GM21360 (cell line): Measurements from ENCODE around the gene E2F1.

ENCODE experiments used
- ATAC-seq: cut with Tn5 transposase; IDR thresholded peaks from one replicate; pipeline ENCODE4 v1.9.1; 2021; ENCODE audit warnings: mild to moderate bottlenecking, moderate library complexity; ENCODE audit not compliant: unreplicated experiment

The E2F1 gene

GRCh38 chr20:33673114-33673409, 13.1 kb downstream of the E2F1 start:
- no peak for ATAC-seq

GRCh38 chr20:33672426-33673113, 13.6 kb downstream of the E2F1 start:
- no peak for ATAC-seq

GRCh38 chr20:33671573-33672288, 14.5 kb downstream of the E2F1 start:
- ATAC-seq, result no peak

GRCh38 chr20:33670715-33671499, 15.3 kb downstream of the E2F1 start:
- ATAC-seq, result no peak

GRCh38 chr20:33669873-33670640, 16.1 kb downstream of the E2F1 start:
- ATAC-seq, result no peak

GRCh38 chr20:33669224-33669623, 17.0 kb downstream of the E2F1 start:
- no peak for ATAC-seq

- no peak for ATAC-seq
Measured at GRCh38 chr20:33668466-33669155, 17.6 kb downstream of the E2F1 start.

GRCh38 chr20:33667676-33668465, 18.3 kb downstream of the E2F1 start:
- no peak for ATAC-seq

- ATAC-seq, result no peak
Measured at GRCh38 chr20:33667245-33667675, 18.9 kb downstream of the E2F1 start.

- peak; percentile 57 for ATAC-seq
Measured at GRCh38 chr20:33666293-33667244, 19.6 kb downstream of the E2F1 start, which contains the start of gene ACTL10. ACTL10 (plus strand) TSS chr20:33666943; CDS start chr20:33667498, 555 bp downstream.

GRCh38 chr20:33664762-33665144, 21.4 kb downstream of the E2F1 start:
- no peak for ATAC-seq

GRCh38 chr20:33664085-33664761, 22.0 kb downstream of the E2F1 start:
- ATAC-seq, result no peak

- peak; percentile 44 for ATAC-seq
Measured at GRCh38 chr20:33663161-33664084, 22.8 kb downstream of the E2F1 start.

- no peak for ATAC-seq
Measured at GRCh38 chr20:33662172-33662571, 24.0 kb downstream of the E2F1 start, which contains the start of gene C20orf144. C20orf144 (plus strand) TSS chr20:33662327; CDS start chr20:33662346, 19 bp downstream.

GRCh38 chr20:33660685-33661058, 25.5 kb downstream of the E2F1 start:
- no peak for ATAC-seq

GRCh38 chr20:33660035-33660684, 26.0 kb downstream of the E2F1 start:
- no peak for ATAC-seq
